Measurements from ENCODE around the gene LINC00237. TPM values are rescaled to one million over a fixed set of nuclear protein-coding genes. Genes with fewer than 3 reads are reported as not detected.

Gene LINC00237
- total RNA-seq, 1 experiment from 2014 or later, result 0.90 TPM

- peaks cover 3% of the 10 kb centered on the region for H3K79me1 ChIP-seq (ENCODE audit: insufficient read depth, low read depth, low read length, poor library complexity, severe bottlenecking)
- no peak for DNase-seq
- H3K36me3 Mint-ChIP-seq (ENCODE audit: insufficient read depth in 1 of 3, low read depth in 3 of 3), result peaks cover 0 to 5% (median 2%) of the 10 kb centered on the region in 3 experiments; a peak in 3 of 7 replicates
- no peak overlapping the region for H4K8ac ChIP-seq (replicated peaks; ENCODE audit: insufficient read length, low read depth, low read length)
- H3K23me2 ChIP-seq (ENCODE audit: insufficient read length, low read depth, low read length, poor library complexity, severe bottlenecking), result peaks cover 8% of the 10 kb centered on the region
- H3K27me3 Mint-ChIP-seq (ENCODE audit: low read depth), result peaks cover 3% of the 10 kb centered on the region; the same call in 1 of the 2 replicates
- H2BK120ac ChIP-seq (ENCODE audit: low read depth, low read length, poor library complexity, severe bottlenecking), result no peak overlapping the region
- H4K5ac ChIP-seq (ENCODE audit: insufficient read length, low read depth, low read length), result no peak overlapping the region
- no peak overlapping the region for H2AK5ac ChIP-seq (ENCODE audit: insufficient read length, low read length)
- no peak overlapping the region for H3K4ac ChIP-seq (ENCODE audit: low read depth, low read length)
- H3K4me2 ChIP-seq (ENCODE audit: insufficient read depth, insufficient read length, low read length), result peak overlapping the region; percentile 87
- no peak overlapping the region for H3K27ac ChIP-seq (ENCODE audit: insufficient read length, low read depth, low read length)
- H3K4me1 ChIP-seq (ENCODE audit: insufficient read depth, low read length), result peaks cover 7% of the 10 kb centered on the region; the same call in 1 of the 2 replicates
- no peaks in the 10 kb centered on the region for H3K9me3 Mint-ChIP-seq
- no peak overlapping the region for H4K91ac ChIP-seq (ENCODE audit: insufficient read length, low read depth, low read length)
- H3K56ac ChIP-seq (ENCODE audit: insufficient read length, low read depth, low read length), result no peak overlapping the region
- peak overlapping the region; percentile 87 to 92 for H3K4me3 Mint-ChIP-seq
- TF ChIP-seq CTCF (conservative IDR thresholded peaks at IDR 0.05), result no peak
- no peak overlapping the region for H2AFZ ChIP-seq (ENCODE audit: low read length)
- H2BK12ac ChIP-seq (ENCODE audit: insufficient read length, low read depth, low read length), result no peak overlapping the region
- peak overlapping the region in 1 of 3 experiments; percentile 13; a peak in 1 of 7 replicates for H3K27ac Mint-ChIP-seq
- H3K18ac ChIP-seq (ENCODE audit: insufficient read length, low read depth, low read length), result no peak overlapping the region
- no peaks in the 10 kb centered on the region for H4K20me1 ChIP-seq (ENCODE audit: control insufficient read depth, insufficient read depth, insufficient read length)
- no peak overlapping the region for H2BK5ac ChIP-seq (ENCODE audit: insufficient read length, low read length)
- no peaks in the 10 kb centered on the region for H3K27me3 ChIP-seq (ENCODE audit: insufficient read depth, low read length)
- H3K9ac ChIP-seq (ENCODE audit: extremely low read depth, insufficient read length, low read length), result peak overlapping the region; percentile 52
- H3K79me2 ChIP-seq (ENCODE audit: insufficient read depth, low read length), result peaks cover 1% of the 10 kb centered on the region; the same call in 1 of the 2 replicates
- no peaks in the 10 kb centered on the region for H3K9me3 ChIP-seq (ENCODE audit: control insufficient read depth, low read depth, low read length)
- H3T11ph ChIP-seq (ENCODE audit: low read length), result no peak overlapping the region
- H2BK20ac ChIP-seq (ENCODE audit: low read depth, low read length, poor library complexity, severe bottlenecking), result no peak overlapping the region
- no peak overlapping the region for H3K14ac ChIP-seq (ENCODE audit: insufficient read depth, low read length)
- no CpG with 5 or more reads among the region's 8 CpGs for WGBS (ENCODE audit: extremely low coverage, insufficient read length, low lambda C conversion rate)
- H3K4me1 Mint-ChIP-seq, result peaks cover 35 to 40% of the 10 kb centered on the region in 2 experiments
- H3K23ac ChIP-seq (ENCODE audit: insufficient read length, low read depth, low read length), result no peak overlapping the region
- no peak overlapping the region for H2BK15ac ChIP-seq (ENCODE audit: low read depth, low read length)
Measured at GRCh38 chr20:21126581-21126870, 20.4 kb upstream of the LINC00237 start.

Measured in H9 (cell line).